ENCODE measurements around the gene RAB3GAP2.

DNA sequence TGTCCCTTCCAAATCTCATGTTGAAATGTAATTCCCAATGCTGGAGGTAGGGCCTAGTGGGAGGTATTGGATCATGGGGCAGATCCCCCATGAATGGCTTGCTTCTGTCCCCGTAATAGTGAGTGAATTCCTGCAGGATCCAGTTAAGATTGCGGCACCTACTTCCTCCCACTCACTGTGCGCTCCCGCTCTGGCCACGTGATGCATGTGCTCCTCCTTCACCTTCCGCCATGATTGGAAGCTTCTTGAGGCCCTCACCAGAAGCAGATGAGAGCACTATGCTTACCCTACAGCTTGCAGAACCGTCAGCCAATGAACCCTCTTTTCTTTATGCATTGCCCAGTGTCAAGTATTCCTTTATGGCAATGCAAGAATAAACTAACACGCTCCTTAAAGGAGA is 14.9 kb upstream of the RAB3GAP2 start:
- TF ChIP-seq, protein P1, sequence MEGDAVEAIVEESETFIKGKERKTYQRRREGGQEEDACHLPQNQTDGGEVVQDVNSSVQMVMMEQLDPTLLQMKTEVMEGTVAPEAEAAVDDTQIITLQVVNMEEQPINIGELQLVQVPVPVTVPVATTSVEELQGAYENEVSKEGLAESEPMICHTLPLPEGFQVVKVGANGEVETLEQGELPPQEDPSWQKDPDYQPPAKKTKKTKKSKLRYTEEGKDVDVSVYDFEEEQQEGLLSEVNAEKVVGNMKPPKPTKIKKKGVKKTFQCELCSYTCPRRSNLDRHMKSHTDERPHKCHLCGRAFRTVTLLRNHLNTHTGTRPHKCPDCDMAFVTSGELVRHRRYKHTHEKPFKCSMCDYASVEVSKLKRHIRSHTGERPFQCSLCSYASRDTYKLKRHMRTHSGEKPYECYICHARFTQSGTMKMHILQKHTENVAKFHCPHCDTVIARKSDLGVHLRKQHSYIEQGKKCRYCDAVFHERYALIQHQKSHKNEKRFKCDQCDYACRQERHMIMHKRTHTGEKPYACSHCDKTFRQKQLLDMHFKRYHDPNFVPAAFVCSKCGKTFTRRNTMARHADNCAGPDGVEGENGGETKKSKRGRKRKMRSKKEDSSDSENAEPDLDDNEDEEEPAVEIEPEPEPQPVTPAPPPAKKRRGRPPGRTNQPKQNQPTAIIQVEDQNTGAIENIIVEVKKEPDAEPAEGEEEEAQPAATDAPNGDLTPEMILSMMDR (IDR thresholded peaks at IDR 0.05), result no peak
- TF ChIP-seq ZFX (IDR thresholded peaks at IDR 0.05; ENCODE audit: borderline replicate concordance), result no peak

Measured in 22Rv1 (cell line).